Subcutaneous adipose tissue (tissue), 4 donors: Measurements from ENCODE around the gene ACCS. TPM values are rescaled to one million over a fixed set of nuclear protein-coding genes. Genes with fewer than 3 reads are reported as not detected.

ENCODE experiments used
- total RNA-seq, 4 donors: library from RNA; depleted of rRNA; stranded (reverse); fragments of >200 nt; gene quantifications; one replicate each; pipeline ENCODE4 v1.1.0, GENCODE V29; 2016
- TF ChIP-seq, protein P1 (sequence below): fragments of 450-650 bp; IDR thresholded peaks from one replicate; pipeline ENCODE4 v1.5.1; 2016; ENCODE audit warnings: low read depth, mild to moderate bottlenecking, control low read depth, antibody characterized with exemption, moderate library complexity

The ACCS gene
- total RNA-seq, 4 donors from 2014 or later = 17.8 to 42.5 (median 33.0) TPM

DNA sequence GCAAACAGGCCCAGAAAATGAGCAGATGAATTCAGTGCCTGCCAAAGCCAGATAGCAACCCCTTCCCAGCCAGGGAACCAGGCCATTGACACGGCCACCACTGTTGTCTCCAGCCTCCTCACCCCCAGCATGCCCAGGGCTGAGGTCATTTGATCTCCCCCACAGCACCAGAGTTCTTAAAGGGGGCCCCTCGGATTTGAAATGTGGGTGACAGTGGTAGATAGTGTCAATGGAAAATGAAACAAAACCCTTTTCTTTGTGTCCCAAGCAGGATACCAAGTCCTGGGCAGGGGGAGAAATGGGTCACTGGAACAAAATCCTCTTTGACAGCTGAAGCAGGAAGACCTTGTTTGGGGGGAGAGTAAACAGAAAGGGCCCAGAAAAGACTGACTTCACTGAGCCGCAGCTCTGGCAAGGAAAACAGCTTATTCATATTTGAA, 32.6 kb upstream of the ACCS start:
- TF ChIP-seq, protein P1, sequence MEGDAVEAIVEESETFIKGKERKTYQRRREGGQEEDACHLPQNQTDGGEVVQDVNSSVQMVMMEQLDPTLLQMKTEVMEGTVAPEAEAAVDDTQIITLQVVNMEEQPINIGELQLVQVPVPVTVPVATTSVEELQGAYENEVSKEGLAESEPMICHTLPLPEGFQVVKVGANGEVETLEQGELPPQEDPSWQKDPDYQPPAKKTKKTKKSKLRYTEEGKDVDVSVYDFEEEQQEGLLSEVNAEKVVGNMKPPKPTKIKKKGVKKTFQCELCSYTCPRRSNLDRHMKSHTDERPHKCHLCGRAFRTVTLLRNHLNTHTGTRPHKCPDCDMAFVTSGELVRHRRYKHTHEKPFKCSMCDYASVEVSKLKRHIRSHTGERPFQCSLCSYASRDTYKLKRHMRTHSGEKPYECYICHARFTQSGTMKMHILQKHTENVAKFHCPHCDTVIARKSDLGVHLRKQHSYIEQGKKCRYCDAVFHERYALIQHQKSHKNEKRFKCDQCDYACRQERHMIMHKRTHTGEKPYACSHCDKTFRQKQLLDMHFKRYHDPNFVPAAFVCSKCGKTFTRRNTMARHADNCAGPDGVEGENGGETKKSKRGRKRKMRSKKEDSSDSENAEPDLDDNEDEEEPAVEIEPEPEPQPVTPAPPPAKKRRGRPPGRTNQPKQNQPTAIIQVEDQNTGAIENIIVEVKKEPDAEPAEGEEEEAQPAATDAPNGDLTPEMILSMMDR = no peak

DNA sequence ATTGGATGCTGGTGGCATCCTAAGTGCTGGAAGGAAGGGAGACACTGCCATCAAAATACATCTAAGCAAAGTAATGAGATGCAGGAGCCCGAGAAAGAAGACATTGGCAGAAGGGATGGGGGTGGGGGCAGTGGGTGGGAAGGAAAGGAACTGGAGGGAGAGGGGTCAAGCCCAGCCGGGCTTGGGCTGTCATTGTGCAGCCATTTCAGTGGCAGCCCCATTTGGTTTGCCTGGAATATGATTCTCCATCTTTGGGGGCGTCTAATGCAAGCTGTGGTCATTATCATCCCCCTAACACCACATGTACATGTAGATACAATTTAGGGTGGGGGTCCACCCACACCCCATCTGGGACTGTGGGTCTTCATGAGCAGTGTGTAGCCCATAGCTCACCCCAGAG, 32.2 kb upstream of the ACCS start:
- TF ChIP-seq, protein P1 = no peak

DNA sequence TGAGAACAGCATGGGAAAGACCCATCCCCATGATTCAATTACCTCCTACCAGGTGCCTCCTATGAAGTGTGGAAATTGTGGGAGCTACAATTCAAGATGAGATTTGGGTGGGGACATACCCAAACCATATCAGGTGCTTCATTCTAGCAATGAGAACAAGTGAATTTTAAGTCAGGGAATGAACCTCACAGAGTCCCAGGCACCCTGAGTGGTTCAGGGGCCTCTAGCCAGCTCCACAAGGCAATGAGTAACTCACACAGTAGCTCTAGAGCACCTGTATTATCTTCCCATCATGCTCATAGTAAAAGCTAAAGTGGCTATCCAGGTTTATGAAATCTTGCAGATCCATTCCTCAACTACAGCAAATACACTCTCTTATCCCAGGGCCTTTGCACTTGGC, 31.4 kb upstream of the ACCS start:
- TF ChIP-seq, protein P1 = no peak

DNA sequence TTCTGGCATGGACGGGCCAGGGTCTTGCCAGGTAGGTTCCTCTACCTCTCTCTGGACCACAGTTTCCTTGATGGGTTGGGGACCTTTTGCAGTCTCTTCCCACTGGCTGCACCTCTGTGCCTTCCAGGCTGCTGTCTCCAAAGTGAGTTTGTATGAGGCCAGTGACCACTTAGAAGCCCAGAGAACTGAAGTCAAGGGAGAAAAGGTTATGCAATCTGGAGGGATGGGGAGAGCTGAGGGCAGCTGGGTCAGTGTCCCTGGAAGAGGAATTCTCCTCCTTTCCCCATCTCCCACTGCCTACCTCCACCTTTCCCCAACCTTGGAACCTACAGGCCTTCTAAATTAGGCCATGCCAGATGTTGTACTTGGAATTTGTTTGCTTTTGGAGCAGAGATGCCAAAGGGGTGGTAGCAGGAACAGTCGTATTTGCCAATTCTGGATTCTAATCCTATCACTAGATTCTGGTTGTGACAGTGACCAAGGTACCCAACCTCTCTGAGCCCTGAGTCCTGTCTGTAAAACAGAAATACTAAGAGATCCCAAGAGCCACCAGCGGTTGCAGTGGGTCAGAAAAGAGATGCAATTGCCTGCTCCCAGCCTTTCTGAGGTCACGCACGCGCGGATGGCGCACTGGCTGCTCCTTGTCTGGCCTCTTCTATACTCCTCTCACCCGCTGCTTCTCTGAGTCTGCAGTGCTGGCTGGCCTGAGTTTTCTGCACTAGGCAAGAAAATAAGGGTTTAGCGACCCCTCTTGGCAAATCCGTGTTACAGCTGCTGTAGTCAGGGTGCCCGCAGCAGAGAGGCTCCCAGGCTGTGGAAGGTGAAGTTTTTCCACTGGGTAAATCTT, 29.0 kb upstream of the ACCS start:
- TF ChIP-seq, protein P1 = no peak

DNA sequence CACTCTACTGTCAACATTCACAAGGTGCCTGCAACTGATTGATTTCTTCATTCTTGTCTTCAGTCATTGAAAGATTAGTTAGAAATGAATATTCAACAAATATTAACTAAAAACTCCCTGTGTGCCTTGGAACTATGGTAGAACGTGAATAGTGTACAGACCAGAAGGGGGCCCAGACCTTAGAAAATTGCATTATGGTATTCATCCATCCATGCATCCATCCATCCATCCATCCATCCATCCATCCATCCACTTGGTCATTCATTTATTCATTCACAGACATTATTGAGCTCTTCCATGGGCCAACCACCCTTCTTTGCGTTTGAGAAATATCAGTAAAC, 28.4 kb upstream of the ACCS start:
- TF ChIP-seq, protein P1 = no peak

DNA sequence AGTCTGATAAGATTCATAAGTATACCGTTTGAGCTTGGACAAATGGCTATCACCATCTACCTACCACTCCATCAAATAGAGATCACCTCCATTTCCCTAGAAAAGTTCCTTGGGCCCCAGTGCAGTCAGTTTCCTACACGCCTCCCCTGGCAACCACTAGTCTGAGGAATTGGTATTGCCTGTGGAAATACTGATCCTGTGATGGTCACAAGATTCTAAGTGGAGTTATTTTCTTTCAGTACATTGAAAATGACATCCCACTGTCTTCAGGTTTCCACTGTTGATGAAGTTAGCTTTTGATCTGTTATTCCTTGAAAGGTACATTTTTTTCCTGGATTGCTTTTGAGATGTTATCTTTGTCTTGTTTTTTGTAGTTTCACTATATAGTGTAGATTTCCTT, 22.9 kb upstream of the ACCS start:
- TF ChIP-seq, protein P1 = no peak

DNA sequence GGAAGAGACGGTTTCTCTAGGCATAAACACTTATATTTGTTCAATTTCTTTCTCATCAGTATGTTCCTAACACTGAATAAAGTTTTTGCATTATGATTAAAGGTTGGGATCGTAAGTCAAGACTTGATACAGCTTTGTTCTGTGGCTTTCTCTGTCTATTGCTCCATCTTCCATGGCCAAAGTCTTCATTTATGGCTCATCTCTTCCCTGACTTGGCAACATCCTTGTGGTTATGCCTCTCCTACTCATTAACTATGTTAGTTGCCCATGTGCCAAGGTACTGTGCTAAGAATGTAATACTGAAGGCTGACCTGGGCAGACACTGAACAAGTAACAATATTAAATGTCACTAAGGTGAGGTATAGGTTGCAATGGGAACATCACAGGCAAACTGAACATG, 19.9 kb upstream of the ACCS start:
- TF ChIP-seq, protein P1 = no peak
